Hepatocyte (in vitro differentiated cells): ENCODE results near the gene RABGGTA. TPM values are rescaled to one million over a fixed set of nuclear protein-coding genes. Genes with fewer than 3 reads are reported as not detected.

Source experiments
- DNase-seq: peaks from one replicate; pipeline ENCODE4 v3.0.0-alpha.2; 2016; ENCODE audit warnings: low spot score
- H2AFZ ChIP-seq: fragments of 200-600 bp; sonication (generic); 2 replicates; pipeline ENCODE4 v1.6.0; 2016; ENCODE audit warnings: antibody characterized with exemption, mild to moderate bottlenecking
- H3K27ac ChIP-seq: fragments of 200-600 bp; sonication (generic); 2 replicates; pipeline ENCODE4 v1.5.1; 2016; ENCODE audit warnings: mild to moderate bottlenecking
- H3K27me3 ChIP-seq: fragments of 200-600 bp; sonication (generic); 2 replicates; pipeline ENCODE4 v1.6.1; 2016
- H3K36me3 ChIP-seq: fragments of 200-600 bp; sonication (generic); replicated peaks from 2 replicates; pipeline ENCODE4 v1.5.1; 2016; ENCODE audit warnings: low read depth; ENCODE audit not compliant: insufficient read depth
- H3K4me1 ChIP-seq: fragments of 200-600 bp; sonication (generic); 2 replicates; pipeline ENCODE4 v1.5.1; 2016; ENCODE audit warnings: mild to moderate bottlenecking, moderate library complexity; ENCODE audit not compliant: insufficient read depth
- H3K4me2 ChIP-seq: fragments of 200-600 bp; sonication (generic); 2 replicates; pipeline ENCODE4 v1.6.0; 2016
- H3K4me3 ChIP-seq: fragments of 200-600 bp; sonication (generic); 2 replicates; pipeline ENCODE4 v1.5.1; 2016; ENCODE audit warnings: mild to moderate bottlenecking
- H3K79me2 ChIP-seq: fragments of 200-600 bp; sonication (generic); 2 replicates; pipeline ENCODE4 v1.6.0; 2017; ENCODE audit warnings: mild to moderate bottlenecking
- H3K9me2 ChIP-seq: fragments of 200-600 bp; sonication (generic); replicated peaks from 2 replicates; pipeline ENCODE4 v1.6.0; 2017; ENCODE audit warnings: mild to moderate bottlenecking; ENCODE audit not compliant: insufficient read depth
- H3K9me3 ChIP-seq: fragments of 200-600 bp; sonication (generic); 2 replicates; pipeline ENCODE4 v1.5.1; 2016; ENCODE audit warnings: low read depth, mild to moderate bottlenecking
- H4K20me1 ChIP-seq: fragments of 200-600 bp; sonication (generic); 2 replicates; pipeline ENCODE4 v1.6.0; 2016; ENCODE audit warnings: mild to moderate bottlenecking; ENCODE audit not compliant: insufficient read depth, poor library complexity, severe bottlenecking
- CTCF ChIP-seq: fragments of 200-600 bp; sonication (generic); IDR thresholded peaks from 2 replicates; pipeline ENCODE4 v1.5.1; 2016; ENCODE audit warnings: antibody characterized with exemption, mild to moderate bottlenecking; ENCODE audit not compliant: poor library complexity
- EZH2 ChIP-seq: fragments of 200-600 bp; sonication (generic); IDR thresholded peaks from 2 replicates; pipeline ENCODE4 v1.6.1; 2016; ENCODE audit warnings: antibody characterized with exemption, mild to moderate bottlenecking, borderline replicate concordance
- EZH2phosphoT487 ChIP-seq: fragments of 200-600 bp; sonication (generic); IDR thresholded peaks from one replicate; pipeline ENCODE4 v1.6.1; 2018; ENCODE audit warnings: antibody characterized with exemption, mild to moderate bottlenecking, low read depth, moderate library complexity; ENCODE audit not compliant: unreplicated experiment, severe bottlenecking
- WGBS: methylation state at CpG from one replicate; pipeline ENCODE4 v1.1.6; 2016; ENCODE audit warnings: low lambda C conversion rate; ENCODE audit errors: missing lambda C conversion rate; 5-methylcytosine and 5-hydroxymethylcytosine counted together
- polyA plus RNA-seq: library from polyadenylated mRNA; unstranded; fragments of >200 nt; fragmentation: Nextera tagmentation; extraction: Ambion mirVana; gene quantifications from 2 replicates; pipeline ENCODE4 v1.2.1, GENCODE V29; 2016
- total RNA-seq: library from RNA; depleted of rRNA; stranded (reverse); fragments of >200 nt; gene quantifications from 2 replicates; pipeline ENCODE4 v1.2.3, GENCODE V29; 2014

RABGGTA gene
- total and polyA plus RNA-seq, 2 experiments from 2014 or later: 18.2 to 36.0 TPM

- H3K27ac ChIP-seq: no peak overlapping the region
- H3K9me3 ChIP-seq: no peaks in the 10 kb centered on the region
- H2AFZ ChIP-seq: no peak overlapping the region
- DNase-seq: no peak
- 93% methylated on average over 11 of the region's 11 CpGs for WGBS
- no peaks in the 10 kb centered on the region for H3K9me2 ChIP-seq
- H3K4me1 ChIP-seq: no peaks in the 10 kb centered on the region
- H4K20me1 ChIP-seq: no peaks in the 10 kb centered on the region
- H3K36me3 ChIP-seq: no peaks in the 10 kb centered on the region
- no peaks in the 10 kb centered on the region for H3K27me3 ChIP-seq
- no peak overlapping the region for H3K4me2 ChIP-seq
- no peak overlapping the region for H3K4me3 ChIP-seq
- no peaks in the 10 kb centered on the region for H3K79me2 ChIP-seq
- no peak for TF ChIP-seq CTCF
- TF ChIP-seq EZH2: no peak
- no peak for TF ChIP-seq EZH2phosphoT487
Observed at GRCh38 chr14:24284501-24285035, 13.2 kb upstream of the RABGGTA start.

- H3K4me2 ChIP-seq: no peak overlapping the region
- H3K4me1 ChIP-seq: no peaks in the 10 kb centered on the region
- H3K27ac ChIP-seq: no peak overlapping the region
- no peaks in the 10 kb centered on the region for H4K20me1 ChIP-seq
- no peaks in the 10 kb centered on the region for H3K9me2 ChIP-seq
- H3K36me3 ChIP-seq: no peaks in the 10 kb centered on the region
- no peaks in the 10 kb centered on the region for H3K27me3 ChIP-seq
- no peak overlapping the region for H3K4me3 ChIP-seq
- TF ChIP-seq EZH2 (no peak), EZH2phosphoT487 (no peak), CTCF (no peak)
- 86% methylated on average over 5 of the region's 5 CpGs for WGBS
- no peaks in the 10 kb centered on the region for H3K79me2 ChIP-seq
- H2AFZ ChIP-seq: no peak overlapping the region
- DNase-seq: no peak
- no peaks in the 10 kb centered on the region for H3K9me3 ChIP-seq
Observed at GRCh38 chr14:24283796-24284460, 12.5 kb upstream of the RABGGTA start.

GRCh38 chr14:24282736-24283135, 11.3 kb upstream of the RABGGTA start:
- Histone ChIP-seq H3K9me3 (no peaks in the 10 kb centered on the region), H3K79me2 (no peaks in the 10 kb centered on the region), H3K4me2 (no peak overlapping the region), H3K4me3 (no peak overlapping the region), H3K9me2 (no peaks in the 10 kb centered on the region), H3K27me3 (no peaks in the 10 kb centered on the region), H2AFZ (no peak overlapping the region), H4K20me1 (no peaks in the 10 kb centered on the region), H3K27ac (no peak overlapping the region), H3K36me3 (no peaks in the 10 kb centered on the region), H3K4me1 (no peaks in the 10 kb centered on the region)
- no peak for DNase-seq
- WGBS: 86% methylated on average over 3 of the region's 3 CpGs
- no peak for TF ChIP-seq EZH2phosphoT487

GRCh38 chr14:24281636-24282035, 10.2 kb upstream of the RABGGTA start:
- Histone ChIP-seq H3K79me2 (peaks cover 2% of the 10 kb centered on the region), H3K36me3 (no peaks in the 10 kb centered on the region), H3K27ac (no peak overlapping the region), H3K4me2 (no peak overlapping the region), H3K27me3 (no peaks in the 10 kb centered on the region), H3K9me2 (no peaks in the 10 kb centered on the region), H4K20me1 (no peaks in the 10 kb centered on the region), H3K4me3 (no peak overlapping the region), H2AFZ (no peak overlapping the region), H3K4me1 (no peaks in the 10 kb centered on the region), H3K9me3 (no peaks in the 10 kb centered on the region)
- no peak for DNase-seq
- 96% methylated on average over 7 of the region's 7 CpGs for WGBS
- TF ChIP-seq EZH2 (no peak), CTCF (no peak), EZH2phosphoT487 (no peak)
